Measurements from ENCODE around the gene RBPMS2.

RBPMS2 gene

DNA sequence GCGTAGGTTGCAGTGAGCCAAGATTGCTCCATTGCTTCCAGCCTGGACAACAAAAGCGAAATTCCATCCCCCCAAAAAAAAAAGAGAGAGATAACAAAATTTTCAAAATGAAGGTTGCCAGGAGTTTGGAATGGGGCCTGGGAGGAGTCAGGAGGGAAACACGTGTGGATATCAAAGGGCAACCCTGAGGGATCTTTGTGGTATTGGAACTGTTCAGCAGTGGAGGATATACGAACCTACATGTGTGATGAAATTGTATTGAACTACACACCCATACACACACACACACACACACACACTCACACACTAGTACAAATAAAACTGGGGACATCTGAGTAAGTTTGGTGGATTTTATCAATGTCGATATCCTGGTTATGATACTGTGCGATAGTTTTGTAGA lies 61.8 kb downstream of the RBPMS2 start:
- Histone ChIP-seq H3K27ac (no peak overlapping the region), H3K4me3 (no peak overlapping the region), H3K9me3 (ENCODE audit: low read depth, low read length) (no peaks in the 10 kb centered on the region), H3K36me3 (ENCODE audit: insufficient read depth, low read length) (no peaks in the 10 kb centered on the region), H3K9ac (ENCODE audit: insufficient read length) (no peak overlapping the region)
- DNase-seq (ENCODE audit: low read depth, low spot score): no peak
- TF ChIP-seq POLR2AphosphoS5 (IDR thresholded peaks at IDR 0.05; ENCODE audit: borderline replicate concordance, low read depth, low read length): no peak
- no peak for TF ChIP-seq EZH2 (IDR thresholded peaks at IDR 0.05)
- no peak for TF ChIP-seq FOXP2 (optimal IDR thresholded peaks at IDR 0.05; ENCODE audit: control extremely low read depth, extremely low read length, insufficient read depth)

DNA sequence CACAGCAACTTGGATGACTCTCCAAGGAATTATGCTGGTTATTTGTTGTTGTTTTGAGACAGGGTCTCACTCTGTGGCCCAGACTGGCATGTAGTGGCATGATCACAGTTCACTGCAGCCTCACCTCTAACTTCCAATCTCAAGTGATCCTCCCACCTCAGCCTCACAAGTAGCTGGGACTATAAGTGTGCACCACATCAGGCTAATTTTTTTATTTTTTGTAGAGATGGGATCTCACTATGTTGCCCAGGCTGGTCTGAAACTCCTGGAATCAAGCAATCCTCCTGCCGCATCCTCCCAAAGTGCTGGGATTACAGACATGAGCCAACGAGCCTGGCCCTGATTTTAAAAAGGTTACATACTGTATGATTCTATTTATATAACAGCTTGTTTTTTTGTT lies 63.0 kb downstream of the RBPMS2 start:
- no peak overlapping the region for H3K4me3 ChIP-seq
- H3K9me3 ChIP-seq (ENCODE audit: low read depth, low read length): no peaks in the 10 kb centered on the region
- TF ChIP-seq EZH2 (IDR thresholded peaks at IDR 0.05): no peak
- no peak for TF ChIP-seq POLR2AphosphoS5 (IDR thresholded peaks at IDR 0.05; ENCODE audit: borderline replicate concordance, low read depth, low read length)
- no peak for TF ChIP-seq FOXP2 (optimal IDR thresholded peaks at IDR 0.05; ENCODE audit: control extremely low read depth, extremely low read length, insufficient read depth)
- H3K9ac ChIP-seq (ENCODE audit: insufficient read length): no peak overlapping the region
- no peak for DNase-seq (ENCODE audit: low read depth, low spot score)
- H3K36me3 ChIP-seq (ENCODE audit: insufficient read depth, low read length): no peaks in the 10 kb centered on the region
- no peak overlapping the region for H3K27ac ChIP-seq

DNA sequence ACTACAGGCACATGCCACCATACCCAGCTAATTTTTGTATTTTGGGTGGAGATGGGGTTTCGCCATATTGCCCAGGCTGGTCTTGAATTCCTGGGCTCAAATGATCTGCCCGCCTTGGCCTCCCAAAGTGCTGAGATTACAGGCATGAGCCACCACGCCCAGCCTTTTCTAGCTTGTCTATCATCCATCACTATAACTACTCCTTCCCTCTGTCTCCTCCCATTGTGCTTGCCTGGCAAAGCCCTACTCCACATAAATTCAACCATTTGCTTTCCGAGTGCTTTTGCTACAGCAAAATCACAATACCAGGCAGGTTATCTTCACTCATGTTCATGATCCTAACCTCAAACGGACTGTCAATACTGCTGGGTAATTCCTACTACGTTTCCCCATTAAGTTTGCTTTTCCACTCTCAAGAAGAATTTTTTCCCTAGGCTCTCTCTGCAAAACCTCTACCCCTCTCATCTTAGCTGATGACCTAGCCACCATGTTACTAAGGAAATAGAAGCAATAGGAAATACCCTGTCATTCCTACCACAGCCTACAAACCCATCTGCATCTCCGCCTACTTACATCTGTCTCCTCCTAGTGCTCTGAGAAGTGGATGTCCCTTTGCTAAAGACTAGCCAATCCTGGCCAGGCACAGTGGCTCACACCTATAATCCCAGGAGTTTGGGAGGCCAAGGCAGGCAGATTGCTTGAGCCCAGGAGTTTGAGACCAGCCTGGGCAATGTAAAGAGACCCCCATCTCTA lies 64.5 kb downstream of the RBPMS2 start:
- Histone ChIP-seq H3K9me3 (ENCODE audit: low read depth, low read length) (no peaks in the 10 kb centered on the region), H3K36me3 (ENCODE audit: insufficient read depth, low read length) (no peaks in the 10 kb centered on the region), H3K9ac (ENCODE audit: insufficient read length) (no peak overlapping the region), H3K4me3 (no peak overlapping the region), H3K27ac (no peak overlapping the region)
- DNase-seq (ENCODE audit: low read depth, low spot score): no peak
- TF ChIP-seq POLR2AphosphoS5 (IDR thresholded peaks at IDR 0.05; ENCODE audit: borderline replicate concordance, low read depth, low read length): no peak
- no peak for TF ChIP-seq EZH2 (IDR thresholded peaks at IDR 0.05)
- no peak for TF ChIP-seq FOXP2 (optimal IDR thresholded peaks at IDR 0.05; ENCODE audit: control extremely low read depth, extremely low read length, insufficient read depth)

DNA sequence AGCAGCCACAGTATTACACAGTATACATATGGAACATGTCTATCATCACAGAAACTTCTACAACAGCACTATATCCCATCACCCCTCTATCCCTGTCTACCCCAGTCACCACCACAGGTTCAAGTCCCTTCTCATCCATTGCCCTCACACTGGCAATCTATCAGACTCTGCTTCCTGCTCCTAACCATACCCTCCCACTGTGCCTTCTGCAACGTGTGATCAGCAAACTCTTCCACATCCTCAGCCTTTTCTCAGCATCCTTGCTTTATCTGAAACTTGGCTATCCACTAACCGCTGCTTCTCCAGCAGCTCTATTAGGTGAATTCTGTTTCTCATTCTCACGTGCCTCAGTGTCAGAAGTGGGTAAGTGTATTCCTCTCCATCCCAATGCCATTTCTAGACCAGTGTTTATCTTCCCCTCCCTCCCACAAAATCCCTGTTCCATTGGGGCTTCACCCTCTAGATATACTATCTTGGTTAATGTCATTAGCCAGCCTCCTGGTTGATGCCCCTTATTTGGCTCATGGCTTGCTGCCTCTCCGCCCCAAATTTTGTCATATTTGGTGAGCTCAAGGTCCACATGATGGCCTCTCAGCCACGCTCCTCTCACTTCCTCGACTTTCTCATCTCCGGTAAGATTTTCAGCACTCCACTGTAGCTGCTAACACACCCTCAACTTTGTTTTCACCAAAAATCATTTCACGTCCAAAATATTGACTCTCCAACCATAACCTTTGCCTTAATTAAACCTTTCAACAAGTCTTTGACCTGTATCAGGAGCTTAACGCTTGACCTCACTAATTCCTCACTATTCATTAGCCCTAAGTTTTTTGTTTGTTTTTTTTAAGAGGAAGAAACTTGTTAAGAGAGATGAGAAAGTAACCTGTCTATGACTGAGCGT lies 69.1 kb downstream of the RBPMS2 start:
- Histone ChIP-seq H3K4me3 (no peak overlapping the region), H3K9ac (ENCODE audit: insufficient read length) (no peak overlapping the region), H3K27ac (no peak overlapping the region), H3K36me3 (ENCODE audit: insufficient read depth, low read length) (no peaks in the 10 kb centered on the region), H3K9me3 (ENCODE audit: low read depth, low read length) (no peaks in the 10 kb centered on the region)
- DNase-seq (ENCODE audit: low read depth, low spot score): no peak
- no peak for TF ChIP-seq FOXP2 (optimal IDR thresholded peaks at IDR 0.05; ENCODE audit: control extremely low read depth, extremely low read length, insufficient read depth)
- no peak for TF ChIP-seq POLR2AphosphoS5 (IDR thresholded peaks at IDR 0.05; ENCODE audit: borderline replicate concordance, low read depth, low read length)
- no peak for TF ChIP-seq EZH2 (IDR thresholded peaks at IDR 0.05)

DNA sequence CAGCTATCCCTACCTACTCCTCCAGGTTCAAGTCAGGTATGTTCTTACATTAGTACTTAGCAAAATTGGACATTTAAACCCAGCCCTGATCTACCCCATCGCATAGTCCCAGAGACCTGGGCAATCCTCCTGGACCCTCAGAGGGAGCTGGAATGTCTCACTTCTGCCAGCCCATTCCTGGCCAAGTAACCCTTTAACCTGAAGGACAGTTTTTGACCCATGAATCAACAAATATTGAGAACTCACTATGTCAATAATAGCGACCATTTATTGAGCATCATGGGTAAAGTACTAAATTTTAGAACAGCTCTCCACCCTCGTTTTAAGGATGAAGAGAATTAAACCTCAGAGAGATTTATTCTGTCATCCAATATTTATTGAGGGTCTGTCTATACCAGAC lies 70.4 kb downstream of the RBPMS2 start:
- no peak for DNase-seq (ENCODE audit: low read depth, low spot score)
- no peak for TF ChIP-seq FOXP2 (optimal IDR thresholded peaks at IDR 0.05; ENCODE audit: control extremely low read depth, extremely low read length, insufficient read depth)
- no peak for TF ChIP-seq EZH2 (IDR thresholded peaks at IDR 0.05)
- no peak for TF ChIP-seq POLR2AphosphoS5 (IDR thresholded peaks at IDR 0.05; ENCODE audit: borderline replicate concordance, low read depth, low read length)

DNA sequence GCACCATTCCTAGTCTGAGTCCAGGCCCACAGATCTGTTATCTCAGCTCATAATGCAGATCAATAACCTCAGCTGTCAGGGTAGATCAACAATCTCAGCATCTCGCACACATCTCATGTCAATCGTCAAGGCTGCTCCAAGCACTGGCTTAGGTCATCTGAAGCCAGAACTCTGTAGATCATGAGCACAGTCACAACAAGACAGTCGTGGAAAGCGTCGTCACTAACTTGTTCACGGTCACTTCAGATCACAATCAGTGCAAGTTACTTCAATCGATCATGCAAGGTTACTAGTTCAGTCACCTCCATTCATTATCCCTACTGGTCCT lies 71.8 kb downstream of the RBPMS2 start:
- peak overlapping the region; percentile 75 for H3K9ac ChIP-seq (ENCODE audit: insufficient read length)
- no peak for DNase-seq (ENCODE audit: low read depth, low spot score)
- no peak for TF ChIP-seq POLR2AphosphoS5 (IDR thresholded peaks at IDR 0.05; ENCODE audit: borderline replicate concordance, low read depth, low read length)
- no peak for TF ChIP-seq FOXP2 (optimal IDR thresholded peaks at IDR 0.05; ENCODE audit: control extremely low read depth, extremely low read length, insufficient read depth)
- TF ChIP-seq EZH2 (IDR thresholded peaks at IDR 0.05): no peak
- H3K4me3 ChIP-seq: peak overlapping the region; percentile 82
- H3K36me3 ChIP-seq (ENCODE audit: insufficient read depth, low read length): no peaks in the 10 kb centered on the region
- H3K9me3 ChIP-seq (ENCODE audit: low read depth, low read length): no peaks in the 10 kb centered on the region
- H3K27ac ChIP-seq: peak overlapping the region; percentile 52; the same call in 1 of the 2 replicates

More for the DNA sequence above, 70.4 kb downstream of the RBPMS2 start:
- Histone ChIP-seq H3K9ac (ENCODE audit: insufficient read length) (no peak overlapping the region), H3K4me3 (no peak overlapping the region), H3K9me3 (ENCODE audit: low read depth, low read length) (no peaks in the 10 kb centered on the region), H3K36me3 (ENCODE audit: insufficient read depth, low read length) (no peaks in the 10 kb centered on the region), H3K27ac (no peak overlapping the region)

DNA sequence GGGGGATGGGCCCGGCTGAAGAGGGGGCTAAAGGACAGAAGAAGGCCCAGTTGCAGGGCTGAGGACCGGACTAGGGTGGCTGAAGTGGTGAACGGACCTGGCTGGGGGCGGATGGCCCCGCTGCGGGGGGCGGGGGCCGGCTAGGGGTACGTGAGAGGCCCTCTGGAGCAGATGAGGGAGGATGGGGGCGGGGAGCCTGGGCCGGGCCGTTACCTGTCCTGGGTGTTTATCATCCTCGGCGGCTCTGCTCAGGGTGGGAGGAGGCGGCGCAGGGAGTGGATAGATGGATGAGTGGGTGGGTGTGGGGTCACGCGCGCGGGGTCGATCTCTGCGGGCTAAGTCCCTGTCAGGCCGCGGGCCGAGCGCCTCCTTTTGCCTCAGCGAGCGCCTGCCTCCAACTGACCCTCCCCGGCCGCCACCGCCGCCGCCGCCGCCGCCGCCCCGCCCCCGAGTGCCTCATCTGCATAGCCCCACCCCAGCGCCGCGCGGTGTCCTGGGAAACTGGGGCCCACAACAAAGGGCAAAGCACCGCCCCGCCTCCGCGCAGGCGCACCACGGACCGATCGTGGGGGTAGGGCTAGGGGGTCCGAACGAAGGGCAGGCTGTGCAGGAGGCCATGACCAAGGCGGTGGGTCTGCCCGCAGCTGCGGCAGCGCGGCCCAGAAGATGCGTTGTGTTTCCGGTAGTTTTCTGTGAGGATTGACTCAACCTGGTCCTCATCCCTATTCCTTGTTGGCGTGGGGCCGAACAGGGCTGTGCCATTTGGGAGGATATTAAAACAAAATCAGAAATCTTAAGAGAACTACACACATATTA lies 72.4 kb downstream of the RBPMS2 start:
- H3K27ac ChIP-seq: peak overlapping the region; percentile 52; the same call in 1 of the 2 replicates
- TF ChIP-seq FOXP2 (optimal IDR thresholded peaks at IDR 0.05; ENCODE audit: control extremely low read depth, extremely low read length, insufficient read depth) (peak; percentile 61), POLR2AphosphoS5 (IDR thresholded peaks at IDR 0.05; ENCODE audit: borderline replicate concordance, low read depth, low read length) (peak; percentile 98), EZH2 (IDR thresholded peaks at IDR 0.05) (no peak)
- H3K9me3 ChIP-seq (ENCODE audit: low read depth, low read length): no peaks in the 10 kb centered on the region
- H3K36me3 ChIP-seq (ENCODE audit: insufficient read depth, low read length): no peaks in the 10 kb centered on the region
- DNase-seq (ENCODE audit: low read depth, low spot score): no peak
- peak overlapping the region; percentile 82 for H3K4me3 ChIP-seq
- peak overlapping the region; percentile 85 for H3K9ac ChIP-seq (ENCODE audit: insufficient read length)
